HG03378 (cell line): ENCODE results near the gene POT1.
"Not testable (repeated sequence)": the region's sequence is repeated elsewhere in the genome, so short reads cannot be mapped to it uniquely, and the experiment has no call there.

Experiments used
- ATAC-seq: cut with Tn5 transposase; IDR thresholded peaks from one replicate; pipeline ENCODE4 v1.9.1; 2021; ENCODE audit warnings: mild to moderate bottlenecking, moderate library complexity; ENCODE audit not compliant: unreplicated experiment

POT1 gene

DNA sequence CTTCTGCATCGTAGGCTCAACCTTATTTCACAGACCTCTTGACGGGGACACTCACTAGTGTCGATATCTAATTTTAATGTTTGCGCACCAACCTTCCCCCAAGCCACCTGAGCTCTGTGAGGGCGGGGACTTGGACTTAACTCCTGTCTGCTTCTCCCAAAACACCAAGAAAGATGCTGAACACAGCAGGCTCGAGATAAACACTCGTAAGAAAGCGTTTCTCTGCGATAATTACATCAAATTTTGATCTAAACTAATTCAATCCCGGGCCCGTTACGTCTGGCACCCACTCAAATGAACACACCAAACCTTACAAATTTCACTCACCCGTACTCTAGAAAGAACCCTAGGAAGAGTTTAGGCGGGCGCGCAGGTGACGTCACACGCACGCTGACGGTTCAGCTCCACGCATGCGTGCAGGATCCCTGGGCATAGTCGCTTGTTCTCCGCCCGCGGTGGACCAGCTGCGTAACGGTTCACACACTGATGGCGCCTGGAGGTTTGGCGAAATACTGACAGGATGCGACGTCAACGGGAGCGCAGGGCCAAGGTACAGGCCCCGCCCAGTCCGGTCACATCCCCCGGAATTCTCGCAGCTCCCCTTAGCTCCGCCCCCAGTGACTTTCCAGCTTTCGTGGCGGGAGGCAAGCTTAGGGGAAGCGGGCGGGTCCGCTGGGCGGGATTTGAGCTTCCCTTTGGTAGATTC is at the start of gene POT1:
Gene POT1 (minus strand): TSS at position 359 of the 706 bp plus-strand sequence. CDS start 32,652 bp downstream, outside the sequence.
- ATAC-seq = peak; percentile 99

- ATAC-seq = not testable (repeated sequence)
Measured at GRCh38 chr7:124975131-124975530, 45.5 kb upstream of the POT1 start.

DNA sequence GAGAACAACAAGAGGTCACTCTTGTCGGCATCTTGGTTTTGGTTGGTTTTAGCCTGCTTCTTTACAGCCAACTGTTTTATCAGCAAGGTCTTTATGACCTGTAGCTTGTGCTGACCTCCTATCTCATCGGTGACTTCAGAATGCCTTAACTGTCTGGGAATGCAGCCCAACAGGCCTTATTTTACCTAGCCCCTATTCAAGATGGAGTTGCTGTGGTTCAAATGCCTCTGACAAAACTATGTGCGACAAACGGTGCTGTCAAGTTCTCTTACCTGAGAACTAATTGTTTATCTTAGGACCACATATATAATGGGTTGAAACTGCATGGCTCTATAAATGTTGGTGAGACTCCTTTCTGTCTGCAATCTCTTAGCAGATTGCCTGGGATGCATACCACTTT is 35.9 kb upstream of the POT1 start:
- ATAC-seq = no peak

GRCh38 chr7:124959676-124960075 is 30.1 kb upstream of the POT1 start:
- ATAC-seq = no peak

- not testable (repeated sequence) for ATAC-seq
Measured at GRCh38 chr7:124957952-124958351, 28.3 kb upstream of the POT1 start.

DNA sequence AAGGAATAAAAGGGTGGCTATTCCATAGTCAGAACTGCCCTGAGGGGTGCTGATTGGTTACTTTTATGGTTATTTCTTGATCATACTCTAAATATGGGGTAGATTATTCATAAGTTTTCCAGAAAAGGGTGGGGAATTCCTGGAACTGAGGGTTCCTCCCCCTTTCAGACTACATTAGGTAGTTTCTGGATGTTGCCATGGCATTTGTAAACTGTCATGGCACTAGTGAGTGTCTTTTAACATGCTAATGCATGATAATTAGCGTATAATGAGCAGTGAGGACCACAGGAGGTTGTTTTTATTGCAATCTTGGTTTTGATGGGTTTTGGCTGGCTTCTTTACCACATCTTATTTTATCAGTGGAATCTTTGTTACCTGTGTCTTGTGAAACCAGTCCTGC is 26.5 kb upstream of the POT1 start:
- no peak for ATAC-seq

- ATAC-seq = no peak
Measured at GRCh38 chr7:124954790-124955189, 25.2 kb upstream of the POT1 start.

DNA sequence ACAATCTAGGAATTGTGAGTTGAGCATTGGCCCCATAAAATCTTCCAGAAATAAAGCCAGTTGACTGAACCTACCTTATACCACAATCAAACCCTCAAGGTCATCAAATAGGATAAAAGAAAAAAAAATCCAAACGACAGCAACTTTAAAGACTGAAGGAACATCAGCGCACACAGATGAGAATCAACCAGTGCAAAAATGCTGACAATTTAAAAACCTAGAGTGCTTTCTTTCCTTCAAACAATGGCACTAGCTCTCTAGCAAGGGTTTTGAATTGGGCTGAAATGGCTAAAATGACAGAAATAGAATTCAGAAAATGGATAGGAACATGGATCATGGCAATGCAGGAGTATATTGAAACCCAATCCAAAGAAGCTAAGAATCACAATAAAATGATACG is 16.1 kb upstream of the POT1 start:
- ATAC-seq = no peak

GRCh38 chr7:124943472-124943871 is 13.8 kb upstream of the POT1 start:
- ATAC-seq = no peak

- no peak for ATAC-seq
Measured at GRCh38 chr7:124942399-124942798, 12.8 kb upstream of the POT1 start.

GRCh38 chr7:124940306-124940705 is 10.7 kb upstream of the POT1 start:
- no peak for ATAC-seq

DNA sequence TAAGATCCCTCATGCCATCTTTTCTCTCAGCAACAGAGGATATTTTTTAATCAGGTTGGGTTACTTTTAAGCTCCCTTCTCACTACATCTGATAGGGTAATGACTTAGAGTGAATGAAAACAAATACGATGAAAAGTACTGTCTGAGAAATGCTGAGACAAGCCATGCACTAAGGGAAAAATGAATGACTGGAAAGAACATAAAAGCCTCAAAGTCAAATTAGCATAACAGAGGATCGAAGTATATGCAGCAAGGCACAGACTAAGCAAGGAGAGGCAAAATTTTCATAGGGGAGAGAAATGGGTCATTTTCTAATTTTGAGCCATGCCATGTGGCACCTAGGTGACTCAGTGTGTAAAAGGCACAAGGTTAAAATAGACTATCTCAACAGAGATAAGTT is 8.5 kb upstream of the POT1 start:
- no peak for ATAC-seq

DNA sequence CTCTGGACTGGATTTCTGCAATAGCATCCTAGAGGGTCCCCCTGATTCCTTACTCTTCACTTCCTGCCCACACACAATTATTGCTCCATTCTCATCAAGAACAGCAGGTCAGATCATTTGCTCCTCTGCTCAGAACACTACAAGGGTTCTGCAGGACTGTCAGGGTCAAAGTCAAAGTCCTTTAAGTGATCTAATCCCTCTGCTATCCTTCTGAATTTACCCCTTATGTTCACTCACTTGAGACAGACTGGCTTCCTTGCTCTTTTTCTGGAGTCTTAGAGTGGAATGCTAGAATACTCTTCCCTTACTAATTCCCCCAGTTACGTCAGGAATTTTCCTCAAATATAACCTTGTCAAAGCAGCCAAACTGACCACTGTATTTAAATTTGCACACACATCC is 7.5 kb upstream of the POT1 start:
- no peak for ATAC-seq

DNA sequence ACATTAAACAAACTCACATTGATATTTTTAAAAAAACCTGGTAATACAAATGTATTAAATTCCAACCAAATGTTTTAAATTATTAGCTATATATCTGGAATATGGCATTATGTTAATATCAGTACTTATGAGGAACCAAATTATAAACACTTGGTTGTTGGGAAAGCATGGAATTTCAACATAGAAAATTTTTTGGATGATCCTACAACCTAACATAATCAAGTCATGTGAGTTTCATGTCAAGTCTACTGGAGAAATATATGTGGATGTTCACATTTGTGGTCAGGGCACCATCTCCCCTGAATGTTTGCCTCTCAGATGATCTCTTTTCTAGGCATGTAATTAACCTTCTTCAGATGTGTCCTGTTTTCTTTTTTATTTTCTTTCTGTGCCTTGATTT is 5.2 kb upstream of the POT1 start:
- ATAC-seq = no peak

DNA sequence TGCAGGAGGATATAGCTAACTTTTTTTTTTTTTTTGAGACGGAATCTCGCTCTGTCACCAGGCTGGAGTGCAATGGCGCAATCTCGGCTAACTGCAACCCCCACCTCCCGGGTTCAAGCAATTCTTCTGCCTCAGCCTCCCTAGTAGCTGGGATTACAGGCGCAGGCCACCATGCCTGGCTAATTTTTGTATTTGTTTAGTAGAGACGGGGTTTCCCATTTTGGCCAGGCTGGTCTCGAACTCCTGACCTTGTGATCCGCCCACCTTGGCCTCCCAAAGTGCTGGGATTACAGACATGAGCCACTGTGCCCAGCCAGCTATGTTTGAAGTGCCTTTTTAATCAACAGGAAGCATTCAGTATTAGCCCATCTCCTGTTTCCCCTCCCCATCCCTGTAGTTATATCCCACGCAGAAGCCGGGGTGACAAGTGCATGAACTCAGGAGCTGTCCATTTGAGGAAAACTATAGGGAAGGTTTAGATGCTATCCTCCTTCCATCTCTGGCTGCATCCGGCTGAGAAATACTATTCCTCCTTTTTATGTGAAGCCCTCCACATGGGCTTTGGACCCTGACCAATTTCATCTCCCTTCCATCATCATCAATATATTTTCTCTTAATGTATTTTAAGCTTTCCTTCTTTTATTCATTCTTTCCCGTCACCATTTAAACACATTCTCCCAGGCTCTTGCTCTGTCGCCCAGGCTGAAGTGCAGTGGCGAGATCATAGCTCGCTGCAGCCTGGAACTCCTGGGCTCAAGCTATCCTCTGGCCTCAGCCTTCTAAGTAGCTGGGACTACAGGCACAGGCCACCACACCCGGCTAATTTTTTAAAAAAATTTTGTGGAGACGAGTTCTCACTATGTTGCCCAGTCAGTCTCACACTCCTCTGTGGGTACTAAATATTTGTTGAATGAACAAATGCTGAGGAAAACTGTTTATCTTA is 1.3 kb upstream of the POT1 start:
- no peak for ATAC-seq

GRCh38 chr7:124930173-124930623 is 573 bp upstream of the POT1 start:
- ATAC-seq = no peak

GRCh38 chr7:124924906-124925305 is 4.7 kb downstream of the POT1 start:
- no peak for ATAC-seq

DNA sequence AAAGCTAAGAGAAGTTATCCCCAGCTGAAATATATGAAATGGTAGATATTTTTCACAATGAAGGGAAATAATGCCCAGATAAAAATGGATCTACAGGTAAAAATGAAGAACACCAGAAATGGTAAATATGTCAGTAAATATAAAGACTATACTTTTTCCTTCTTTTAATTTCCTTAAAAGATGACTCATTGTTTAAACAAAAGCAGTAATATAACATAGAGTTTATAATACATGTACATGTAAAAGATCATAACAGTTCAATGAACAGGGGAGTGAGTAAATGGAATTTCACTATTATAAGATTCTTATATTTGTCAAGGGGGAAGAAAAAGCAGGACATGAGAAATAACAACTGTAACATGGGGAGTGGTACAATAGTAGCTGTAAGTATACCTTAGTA is 7.4 kb downstream of the POT1 start:
- ATAC-seq = no peak

DNA sequence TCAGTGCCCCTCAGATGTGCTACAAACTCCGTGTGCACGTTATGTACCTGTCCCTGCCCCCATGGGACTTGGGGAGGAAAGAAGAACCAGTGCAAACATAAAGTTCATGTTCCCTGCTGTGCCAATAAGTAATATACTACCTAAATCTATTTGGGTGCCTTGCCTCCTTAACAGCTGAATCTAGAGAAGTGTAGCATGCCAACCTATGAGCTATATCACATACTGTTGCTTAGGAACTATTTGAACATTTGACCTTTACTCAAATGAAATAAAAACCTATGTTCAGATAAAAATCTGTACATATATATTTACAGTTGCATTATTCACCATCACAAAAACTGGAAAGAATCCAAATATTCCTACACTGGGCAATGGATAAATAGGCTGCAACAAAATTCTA is 9.8 kb downstream of the POT1 start:
- no peak for ATAC-seq

GRCh38 chr7:124918662-124919061 is 11.0 kb downstream of the POT1 start:
- ATAC-seq = peak; percentile 74

GRCh38 chr7:124915242-124915641 is 14.4 kb downstream of the POT1 start:
- peak; percentile 47 for ATAC-seq

DNA sequence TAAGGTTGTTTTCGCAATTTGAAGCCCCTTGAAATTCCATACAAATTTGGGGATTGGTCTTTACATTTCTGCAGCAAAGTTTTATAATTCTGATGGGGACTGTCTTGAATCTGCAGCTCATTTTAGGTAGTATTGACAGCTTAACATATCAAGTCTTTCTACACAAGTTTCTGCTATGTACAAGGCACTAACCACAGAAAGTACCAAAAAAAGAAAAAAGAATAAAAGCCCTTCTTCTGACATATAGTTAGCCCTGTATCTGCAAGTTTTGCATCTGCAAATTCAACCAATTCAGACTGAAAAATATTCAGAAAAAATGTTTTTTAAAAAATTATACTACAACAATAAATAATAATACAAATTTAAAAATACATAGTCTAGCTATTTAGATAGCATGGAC is 15.3 kb downstream of the POT1 start:
- ATAC-seq = peak; percentile 48
